HFF-Myc (cell line): ENCODE results near the gene CDH4.
A peak's percentile ranks its signal among the peaks of the same experiment; 100 is the strongest.

ENCODE experiments used
- DNase-seq: peaks from one replicate; pipeline ENCODE4 v3.0.0-alpha.2; 2011; ENCODE audit warnings: low read depth; ENCODE audit errors: extremely low read depth
- H3K4me3 ChIP-seq: replicated peaks from 2 replicates; pipeline ENCODE4 v1.5.1; 2011; ENCODE audit warnings: low read depth, mild to moderate bottlenecking, control low read depth, low read length
- TF ChIP-seq, protein P1 (sequence below): IDR thresholded peaks from 2 replicates; pipeline ENCODE4 v1.5.1; 2012; ENCODE audit warnings: mild to moderate bottlenecking, low read depth, low read length, control low read depth; ENCODE audit errors: missing control alignments

The CDH4 gene

DNA sequence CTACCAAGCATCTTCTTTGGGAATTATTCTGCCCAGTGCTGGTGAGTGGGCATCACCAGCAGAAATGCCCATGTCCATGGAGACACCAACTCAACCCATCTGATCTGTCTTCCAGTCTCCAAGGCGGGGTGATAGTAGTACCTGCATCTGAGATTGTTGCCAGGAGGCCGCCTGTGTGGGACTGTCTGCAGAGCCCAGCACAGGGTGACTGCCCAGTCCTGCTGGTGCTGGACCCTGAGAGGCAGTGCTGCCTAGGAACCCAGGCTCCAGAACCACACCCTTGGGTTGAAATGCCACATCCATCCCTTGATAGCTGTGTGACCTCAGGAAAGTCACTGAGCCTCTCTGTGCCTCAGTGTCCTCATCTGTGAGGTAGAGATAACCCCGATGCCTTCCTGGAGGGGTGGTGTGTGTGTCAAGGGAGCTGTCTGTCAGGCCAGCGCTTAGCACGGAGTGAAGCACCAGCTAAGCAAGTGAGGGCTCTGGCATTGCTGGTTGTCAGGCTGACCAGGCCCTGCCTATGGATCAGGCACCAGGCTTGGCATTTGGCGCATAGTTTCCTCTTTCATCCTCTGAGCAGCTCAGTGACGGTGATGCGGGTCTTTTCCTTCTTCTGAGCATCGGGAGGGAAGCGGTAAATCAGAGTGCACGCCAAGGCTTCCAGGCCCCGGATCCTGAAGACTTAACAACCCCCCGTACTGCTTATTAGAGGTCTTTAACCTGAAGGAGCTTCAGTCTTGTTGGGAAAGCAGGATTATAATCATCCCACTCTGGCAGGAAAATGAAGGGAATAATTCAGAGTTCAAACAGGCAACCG lies 268.2 kb downstream of the CDH4 start:
- TF ChIP-seq, protein P1, sequence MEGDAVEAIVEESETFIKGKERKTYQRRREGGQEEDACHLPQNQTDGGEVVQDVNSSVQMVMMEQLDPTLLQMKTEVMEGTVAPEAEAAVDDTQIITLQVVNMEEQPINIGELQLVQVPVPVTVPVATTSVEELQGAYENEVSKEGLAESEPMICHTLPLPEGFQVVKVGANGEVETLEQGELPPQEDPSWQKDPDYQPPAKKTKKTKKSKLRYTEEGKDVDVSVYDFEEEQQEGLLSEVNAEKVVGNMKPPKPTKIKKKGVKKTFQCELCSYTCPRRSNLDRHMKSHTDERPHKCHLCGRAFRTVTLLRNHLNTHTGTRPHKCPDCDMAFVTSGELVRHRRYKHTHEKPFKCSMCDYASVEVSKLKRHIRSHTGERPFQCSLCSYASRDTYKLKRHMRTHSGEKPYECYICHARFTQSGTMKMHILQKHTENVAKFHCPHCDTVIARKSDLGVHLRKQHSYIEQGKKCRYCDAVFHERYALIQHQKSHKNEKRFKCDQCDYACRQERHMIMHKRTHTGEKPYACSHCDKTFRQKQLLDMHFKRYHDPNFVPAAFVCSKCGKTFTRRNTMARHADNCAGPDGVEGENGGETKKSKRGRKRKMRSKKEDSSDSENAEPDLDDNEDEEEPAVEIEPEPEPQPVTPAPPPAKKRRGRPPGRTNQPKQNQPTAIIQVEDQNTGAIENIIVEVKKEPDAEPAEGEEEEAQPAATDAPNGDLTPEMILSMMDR = no peak
- no peak overlapping the region for H3K4me3 ChIP-seq
- DNase-seq = no peak

DNA sequence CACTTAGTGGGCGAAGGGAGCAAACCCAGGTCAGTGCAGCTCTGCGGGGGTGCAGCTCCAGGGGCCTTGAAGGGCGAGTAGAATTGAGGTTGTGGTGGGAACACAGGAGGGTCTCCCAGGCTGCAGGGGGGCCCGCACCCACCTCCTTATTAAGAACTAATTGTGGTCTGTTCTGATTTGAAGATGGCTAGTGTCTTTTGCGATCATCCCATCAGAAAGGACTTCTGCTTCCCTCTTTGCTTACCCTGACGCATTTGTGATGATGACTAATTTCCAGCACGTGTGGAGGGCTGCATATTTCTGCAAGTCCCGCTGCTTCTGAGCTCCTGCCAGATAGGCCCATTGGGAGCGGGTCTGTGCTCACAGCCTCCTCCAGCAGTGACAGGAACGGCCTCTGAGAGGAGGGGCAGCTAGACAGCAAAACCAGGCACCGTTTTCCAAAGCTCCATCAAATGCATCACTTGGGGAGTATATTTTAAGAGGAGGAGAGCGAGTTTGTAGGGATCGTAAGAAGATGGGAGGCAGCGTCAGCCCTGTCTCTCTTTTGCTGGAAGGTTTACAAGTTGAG lies 268.9 kb downstream of the CDH4 start:
- TF ChIP-seq, protein P1 = no peak
- peak; percentile 40 for DNase-seq
- no peak overlapping the region for H3K4me3 ChIP-seq

DNA sequence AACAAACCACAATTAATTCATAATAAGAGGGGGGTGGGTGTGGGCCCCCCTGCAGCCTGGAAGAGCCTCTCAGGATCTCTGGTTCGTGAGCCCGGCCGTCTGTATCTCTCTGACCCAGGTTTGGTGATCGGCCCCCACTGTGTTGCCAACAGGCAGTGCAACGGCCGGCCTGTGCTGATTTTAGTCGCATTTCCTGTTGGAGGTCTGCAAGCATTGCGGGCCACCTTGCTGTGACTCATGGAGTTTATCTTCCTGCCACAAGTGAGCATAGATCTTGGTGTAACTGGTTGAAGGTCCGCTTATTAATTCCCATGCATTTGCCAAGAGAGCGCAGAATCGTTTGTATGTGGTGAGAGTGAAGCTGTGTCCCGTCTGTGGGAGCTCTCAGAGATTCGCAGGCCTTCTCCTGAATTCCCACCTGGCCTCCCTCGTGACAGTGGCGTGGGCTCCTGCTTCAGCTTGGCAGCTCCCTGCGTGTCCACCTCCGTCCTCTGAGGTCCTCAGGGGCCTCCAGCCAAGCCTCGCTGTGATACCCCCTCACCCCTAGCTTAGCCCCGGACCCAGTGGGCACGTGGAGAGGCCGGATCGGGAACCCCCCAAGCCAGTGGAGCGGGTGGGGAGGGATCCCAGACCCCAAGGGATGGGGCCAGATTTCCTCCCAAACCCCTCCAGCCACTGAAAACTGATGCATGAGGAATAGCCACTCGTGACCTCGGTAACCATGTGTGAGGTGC lies 269.8 kb downstream of the CDH4 start:
- DNase-seq = no peak
- H3K4me3 ChIP-seq = no peak overlapping the region
- TF ChIP-seq, protein P1 = no peak

DNA sequence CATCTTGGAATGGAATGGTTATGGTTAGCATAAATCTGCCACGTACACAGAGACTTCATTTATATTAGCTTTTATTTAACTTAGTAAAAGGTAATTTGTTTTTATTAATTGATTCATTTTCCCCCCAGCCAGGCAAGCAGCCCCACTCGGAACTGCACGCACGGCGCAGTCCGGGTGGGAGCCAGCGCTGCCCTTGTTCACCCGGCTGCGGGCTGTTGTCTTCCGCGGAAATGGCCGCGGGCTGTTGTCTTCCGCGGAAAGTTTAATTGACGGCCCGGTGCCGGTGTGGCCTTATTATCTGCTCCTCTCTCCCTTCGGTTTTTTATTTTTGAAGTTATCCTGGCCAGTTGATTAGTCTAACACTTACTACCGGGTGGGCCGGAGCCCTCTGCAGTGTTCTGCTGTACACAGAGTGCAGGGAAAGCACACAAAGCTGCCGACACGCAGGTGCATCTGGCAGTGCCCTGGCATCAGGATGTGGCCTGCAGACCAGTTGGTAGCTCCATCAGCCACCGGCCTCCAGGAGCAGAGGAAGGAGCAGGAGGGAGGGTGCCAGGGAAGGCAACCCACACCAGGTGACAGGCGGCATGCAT lies 270.5 kb downstream of the CDH4 start:
- no peak overlapping the region for H3K4me3 ChIP-seq
- TF ChIP-seq, protein P1 = no peak
- no peak for DNase-seq

DNA sequence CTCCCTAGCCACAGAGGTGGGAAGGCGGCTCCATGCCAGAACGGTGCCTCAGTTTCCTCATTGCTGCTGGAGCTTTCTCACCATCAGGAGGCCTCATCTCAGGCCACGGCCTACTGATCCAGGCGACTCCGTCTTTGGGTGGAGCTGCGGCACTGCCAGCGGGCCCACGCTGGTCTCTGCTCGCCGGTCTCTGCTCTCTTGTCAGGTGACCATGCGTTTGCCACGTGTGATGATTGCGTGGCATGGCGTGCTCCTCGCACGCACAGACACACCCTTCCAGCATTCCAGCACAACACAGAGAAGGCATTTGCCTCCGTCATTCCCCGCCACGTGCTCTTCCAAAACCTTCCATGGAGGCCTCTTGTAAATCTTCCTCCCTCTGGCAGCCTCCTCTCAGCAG lies 271.1 kb downstream of the CDH4 start:
- no peak for DNase-seq
- H3K4me3 ChIP-seq = no peak overlapping the region
- TF ChIP-seq, protein P1 = no peak

DNA sequence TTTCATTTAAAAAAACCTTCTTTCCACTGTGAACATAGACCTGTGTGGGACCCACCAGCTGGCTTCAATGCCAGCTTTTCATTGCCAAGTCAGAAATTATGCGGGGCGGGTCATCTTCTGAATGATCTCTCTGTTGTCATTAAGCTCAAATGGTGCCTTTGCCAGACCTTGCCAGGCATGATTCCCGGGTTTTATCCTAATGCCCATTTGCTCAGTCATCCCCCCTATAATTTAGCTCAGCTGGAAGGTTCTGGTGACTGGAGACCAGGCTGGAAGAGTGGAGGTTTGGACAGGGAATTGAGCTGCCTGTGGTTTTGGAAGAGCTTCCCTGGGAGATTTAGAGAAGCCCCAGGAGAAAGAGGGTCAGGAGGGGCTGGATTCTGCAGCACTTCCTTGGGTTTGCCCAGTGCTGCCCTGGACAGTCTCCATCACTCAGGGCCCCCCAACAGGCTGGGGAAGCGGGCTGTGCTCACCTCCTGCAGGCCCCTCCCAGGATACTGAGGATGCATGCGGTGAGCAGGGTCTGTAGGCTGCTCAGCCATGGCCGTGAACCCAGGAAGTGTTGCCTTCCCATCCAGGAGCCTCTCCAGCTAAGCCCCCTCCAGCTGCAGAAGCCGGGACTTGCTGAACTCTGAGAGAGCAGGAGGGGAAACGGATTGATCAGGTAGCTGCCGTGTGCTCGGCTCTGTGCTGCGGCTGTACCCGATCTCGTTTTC lies 273.0 kb downstream of the CDH4 start:
- TF ChIP-seq, protein P1 = no peak
- H3K4me3 ChIP-seq = no peak overlapping the region
- no peak for DNase-seq
